Activated CD8-positive, alpha-beta T cell treated with anti-CD3 and anti-CD28 coated beads for 36 hours (primary cell): ENCODE data around the gene NUP210. TPM values are rescaled to one million over a fixed set of nuclear protein-coding genes. Genes with fewer than 3 reads are reported as not detected.

ENCODE experiments used
- ATAC-seq: fragments of 200-7000 bp; cut with Tn5 transposase; one replicate; pipeline ENCODE4 v1.10.0; 2021; ENCODE audit warnings: mild to moderate bottlenecking, moderate library complexity
- CTCF ChIA-PET: fragments of 350-600 bp; sonication (Branson Sonifier 250); formaldehyde crosslinking; loops from one replicate; lab custom pipeline; 2021; ENCODE audit warnings: antibody characterized with exemption; lab: Charles Lee
- POLR2A ChIA-PET: fragments of 350-600 bp; sonication (Branson Sonifier 250); formaldehyde crosslinking; loops from one replicate; lab custom pipeline; 2021; ENCODE audit warnings: antibody characterized with exemption; lab: Charles Lee
- DNase-seq: peaks from one replicate; pipeline ENCODE4 v3.0.0-alpha.2; 2020
- H3K27ac Mint-ChIP-seq: one replicate; pipeline ENCODE4 v1.8.0; 2021; ENCODE audit warnings: mild to moderate bottlenecking, mixed read lengths
- H3K27me3 Mint-ChIP-seq: one replicate; pipeline ENCODE4 v1.8.0; 2021; ENCODE audit warnings: mixed read lengths
- H3K36me3 Mint-ChIP-seq: one replicate; pipeline ENCODE4 v1.8.0; 2021; ENCODE audit warnings: low read depth, mixed read lengths
- H3K4me1 Mint-ChIP-seq: one replicate; pipeline ENCODE4 v1.8.0; 2021; ENCODE audit warnings: low read depth, mixed read lengths
- H3K4me3 Mint-ChIP-seq: one replicate; pipeline ENCODE4 v1.8.0; 2021; ENCODE audit warnings: mild to moderate bottlenecking, moderate library complexity, mixed read lengths
- H3K9me3 Mint-ChIP-seq: one replicate; pipeline ENCODE4 v1.8.0; 2021; ENCODE audit warnings: mixed read lengths
- CTCF ChIP-seq: fragments of 200-600 bp; IDR thresholded peaks from one replicate; pipeline ENCODE4 v1.8.0; 2022; ENCODE audit warnings: antibody characterized with exemption, mild to moderate bottlenecking
- intact Hi-C: fragments of 100-400 bp; cut with micrococcal nuclease; formaldehyde crosslinking; loops from one replicate; pipeline ENCODE4 v1.10.0; 2022
- total RNA-seq, 2 experiments: library from RNA; stranded (reverse); gene quantifications; one replicate each; pipeline ENCODE4 v1.2.3, GENCODE V29; 2021

NUP210 gene
- total RNA-seq, 2 experiments from 2014 or later = 142 to 143 TPM

GRCh38 chr3:13417166-13417947 is 2.8 kb downstream of the NUP210 start:
- intact Hi-C loops = no loop called here
- ChIA-PET CTCF (interaction anchor here (0.7 to 9.2 kb wide), 7 partner anchors 12 to 463 kb away, joined by 3 to 125 read pairs (median 6); partner anchors contain the start of gene WNT7A), POLR2A (interaction anchor here (0.8 to 4.1 kb wide), 11 partner anchors 8 to 132 kb away, joined by 3 to 35 read pairs (median 6); no protein-coding TSS in a partner anchor)

GRCh38 chr3:13415997-13416793 is 3.9 kb downstream of the NUP210 start:
- H3K9me3 Mint-ChIP-seq = no peaks in the 10 kb centered on the region
- H3K4me1 Mint-ChIP-seq = peaks cover 51% of the 10 kb centered on the region
- DNase-seq = peak; percentile 65
- H3K4me3 Mint-ChIP-seq = peak overlapping the region; percentile 90
- peaks cover 56% of the 10 kb centered on the region for H3K36me3 Mint-ChIP-seq
- no peaks in the 10 kb centered on the region for H3K27me3 Mint-ChIP-seq
- POLR2A ChIA-PET = interaction anchor here (0.8 to 3.6 kb wide), 7 partner anchors 9 to 62 kb away, joined by 3 to 19 read pairs (median 3); no protein-coding TSS in a partner anchor
- intact Hi-C loops = no loop called here
- TF ChIP-seq CTCF = peak; percentile 59
- peak overlapping the region; percentile 96 for H3K27ac Mint-ChIP-seq
- no peak for ATAC-seq
- CTCF ChIA-PET = interaction anchor here (0.7 to 9.2 kb wide), 8 partner anchors 11 to 464 kb away, joined by 3 to 125 read pairs (median 5); partner anchors contain the start of gene WNT7A

More at GRCh38 chr3:13417166-13417947, 2.8 kb downstream of the NUP210 start:
- no peak for ATAC-seq
- Mint-ChIP-seq H3K36me3 (peaks cover 52% of the 10 kb centered on the region), H3K4me3 (peak overlapping the region; percentile 90), H3K4me1 (peaks cover 62% of the 10 kb centered on the region), H3K27me3 (no peaks in the 10 kb centered on the region), H3K27ac (peak overlapping the region; percentile 96), H3K9me3 (no peaks in the 10 kb centered on the region)
- DNase-seq = no peak
- TF ChIP-seq CTCF = no peak

GRCh38 chr3:13415236-13415986 is 4.7 kb downstream of the NUP210 start:
- Mint-ChIP-seq H3K4me1 (peaks cover 48% of the 10 kb centered on the region), H3K9me3 (no peaks in the 10 kb centered on the region), H3K4me3 (peak overlapping the region; percentile 90), H3K36me3 (peaks cover 54% of the 10 kb centered on the region), H3K27me3 (no peaks in the 10 kb centered on the region), H3K27ac (peak overlapping the region; percentile 96)
- TF ChIP-seq CTCF = no peak
- ATAC-seq (no peak), DNase-seq (peak; percentile 25)
- ChIA-PET POLR2A (interaction anchor here (0.9 to 3.6 kb wide), 6 partner anchors 10 to 63 kb away, joined by 3 to 19 read pairs (median 4); no protein-coding TSS in a partner anchor), CTCF (interaction anchor here (1.0 to 9.2 kb wide), 4 partner anchors 13 to 68 kb away, joined by 3 to 125 read pairs (median 6); no protein-coding TSS in a partner anchor)
- intact Hi-C loops = no loop called here

- peak; percentile 90 for ATAC-seq
- DNase-seq = peak; percentile 86
- Mint-ChIP-seq H3K27ac (peak overlapping the region; percentile 96), H3K27me3 (no peaks in the 10 kb centered on the region), H3K4me1 (peaks cover 48% of the 10 kb centered on the region), H3K9me3 (no peaks in the 10 kb centered on the region), H3K36me3 (peaks cover 58% of the 10 kb centered on the region), H3K4me3 (peak overlapping the region; percentile 90)
- intact Hi-C loops = no loop called here
- CTCF ChIA-PET = interaction anchor here (1.0 to 9.2 kb wide), 3 partner anchors 11 to 322 kb away, joined by 3 to 125 read pairs (median 4); no protein-coding TSS in a partner anchor
- POLR2A ChIA-PET = interaction anchor here (1.0 to 3.6 kb wide), 5 partner anchors 11 to 66 kb away, joined by 3 to 19 read pairs (median 4); partner anchors contain the start of gene HDAC11
- TF ChIP-seq CTCF = no peak
Measured at GRCh38 chr3:13414040-13414729, 5.9 kb downstream of the NUP210 start.
